NCI-H1694 (cell line): ENCODE measurements around the gene HMCES.
"Not testable (repeated sequence)": the region's sequence is repeated elsewhere in the genome, so short reads cannot be mapped to it uniquely, and the experiment has no call there.

Experiments used
- DNase-seq: peaks from one replicate; lab custom pipeline; 2025; lab: John Stamatoyannopoulos, UW

The HMCES gene

GRCh38 chr3:129348734-129349133 lies 70.1 kb downstream of the HMCES start:
- no peak for DNase-seq

GRCh38 chr3:129349169-129349568 lies 70.5 kb downstream of the HMCES start:
- not testable (repeated sequence) for DNase-seq

GRCh38 chr3:129349791-129350190 lies 71.1 kb downstream of the HMCES start:
- DNase-seq = no peak

GRCh38 chr3:129352045-129352444 lies 73.4 kb downstream of the HMCES start:
- DNase-seq = no peak

- no peak for DNase-seq
Measured at GRCh38 chr3:129352650-129353588, 74.2 kb downstream of the HMCES start.

- DNase-seq = no peak
Measured at GRCh38 chr3:129353589-129353941, 74.9 kb downstream of the HMCES start.
